Measurements from ENCODE around the gene DNM3.

DNA sequence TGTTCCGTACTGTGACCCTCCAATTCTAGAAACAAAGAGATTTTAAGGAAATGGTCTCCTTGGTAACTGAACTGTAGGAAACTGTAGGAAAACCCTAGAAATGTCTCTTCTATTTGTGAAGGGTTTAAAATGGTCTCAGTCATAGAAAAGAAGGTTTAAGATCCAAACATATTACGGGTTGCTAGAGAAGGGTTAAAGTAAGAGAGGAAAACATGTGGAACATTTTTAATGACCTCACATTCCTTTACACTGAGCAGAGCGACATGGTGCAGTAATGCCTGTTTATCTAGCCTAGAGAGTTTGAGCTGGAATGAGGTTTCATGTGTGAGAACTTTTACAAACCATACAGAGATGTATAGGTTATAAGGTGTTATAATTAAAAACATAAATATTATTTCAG, 542.2 kb downstream of the DNM3 start:
- TF ChIP-seq, protein P1, sequence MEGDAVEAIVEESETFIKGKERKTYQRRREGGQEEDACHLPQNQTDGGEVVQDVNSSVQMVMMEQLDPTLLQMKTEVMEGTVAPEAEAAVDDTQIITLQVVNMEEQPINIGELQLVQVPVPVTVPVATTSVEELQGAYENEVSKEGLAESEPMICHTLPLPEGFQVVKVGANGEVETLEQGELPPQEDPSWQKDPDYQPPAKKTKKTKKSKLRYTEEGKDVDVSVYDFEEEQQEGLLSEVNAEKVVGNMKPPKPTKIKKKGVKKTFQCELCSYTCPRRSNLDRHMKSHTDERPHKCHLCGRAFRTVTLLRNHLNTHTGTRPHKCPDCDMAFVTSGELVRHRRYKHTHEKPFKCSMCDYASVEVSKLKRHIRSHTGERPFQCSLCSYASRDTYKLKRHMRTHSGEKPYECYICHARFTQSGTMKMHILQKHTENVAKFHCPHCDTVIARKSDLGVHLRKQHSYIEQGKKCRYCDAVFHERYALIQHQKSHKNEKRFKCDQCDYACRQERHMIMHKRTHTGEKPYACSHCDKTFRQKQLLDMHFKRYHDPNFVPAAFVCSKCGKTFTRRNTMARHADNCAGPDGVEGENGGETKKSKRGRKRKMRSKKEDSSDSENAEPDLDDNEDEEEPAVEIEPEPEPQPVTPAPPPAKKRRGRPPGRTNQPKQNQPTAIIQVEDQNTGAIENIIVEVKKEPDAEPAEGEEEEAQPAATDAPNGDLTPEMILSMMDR (IDR thresholded peaks at IDR 0.05) = no peak
- TF ChIP-seq, protein P2, sequence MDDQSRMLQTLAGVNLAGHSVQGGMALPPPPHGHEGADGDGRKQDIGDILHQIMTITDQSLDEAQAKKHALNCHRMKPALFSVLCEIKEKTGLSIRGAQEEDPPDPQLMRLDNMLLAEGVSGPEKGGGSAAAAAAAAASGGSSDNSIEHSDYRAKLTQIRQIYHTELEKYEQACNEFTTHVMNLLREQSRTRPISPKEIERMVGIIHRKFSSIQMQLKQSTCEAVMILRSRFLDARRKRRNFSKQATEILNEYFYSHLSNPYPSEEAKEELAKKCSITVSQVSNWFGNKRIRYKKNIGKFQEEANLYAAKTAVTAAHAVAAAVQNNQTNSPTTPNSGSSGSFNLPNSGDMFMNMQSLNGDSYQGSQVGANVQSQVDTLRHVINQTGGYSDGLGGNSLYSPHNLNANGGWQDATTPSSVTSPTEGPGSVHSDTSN (IDR thresholded peaks at IDR 0.05) = no peak
- TF ChIP-seq POLR2AphosphoS5 (IDR thresholded peaks at IDR 0.05; ENCODE audit: low read depth, low read length) (no peak), SMC3 (IDR thresholded peaks at IDR 0.05; ENCODE audit: low read depth, low read length) (no peak), EZH2phosphoT487 (IDR thresholded peaks at IDR 0.05; ENCODE audit: borderline replicate concordance, low read depth) (no peak), RAD21 (IDR thresholded peaks at IDR 0.05; ENCODE audit: low read length) (no peak), GATA2 (CRISPR knock-in tag; IDR thresholded peaks at IDR 0.05) (no peak), TAF1 (IDR thresholded peaks at IDR 0.05; ENCODE audit: borderline replicate concordance, low read depth, low read length) (no peak), FOXJ3 (CRISPR knock-in tag; IDR thresholded peaks at IDR 0.05) (no peak), FOSL2 (IDR thresholded peaks at IDR 0.05; ENCODE audit: borderline replicate concordance, low read depth) (no peak), SIN3A (IDR thresholded peaks at IDR 0.05; ENCODE audit: borderline replicate concordance, low read depth, low read length) (no peak), RFX5 (IDR thresholded peaks at IDR 0.05; ENCODE audit: low read length) (no peak), YY1 (IDR thresholded peaks at IDR 0.05; ENCODE audit: low read depth) (no peak)
- TF ChIP-seq, protein P3, sequence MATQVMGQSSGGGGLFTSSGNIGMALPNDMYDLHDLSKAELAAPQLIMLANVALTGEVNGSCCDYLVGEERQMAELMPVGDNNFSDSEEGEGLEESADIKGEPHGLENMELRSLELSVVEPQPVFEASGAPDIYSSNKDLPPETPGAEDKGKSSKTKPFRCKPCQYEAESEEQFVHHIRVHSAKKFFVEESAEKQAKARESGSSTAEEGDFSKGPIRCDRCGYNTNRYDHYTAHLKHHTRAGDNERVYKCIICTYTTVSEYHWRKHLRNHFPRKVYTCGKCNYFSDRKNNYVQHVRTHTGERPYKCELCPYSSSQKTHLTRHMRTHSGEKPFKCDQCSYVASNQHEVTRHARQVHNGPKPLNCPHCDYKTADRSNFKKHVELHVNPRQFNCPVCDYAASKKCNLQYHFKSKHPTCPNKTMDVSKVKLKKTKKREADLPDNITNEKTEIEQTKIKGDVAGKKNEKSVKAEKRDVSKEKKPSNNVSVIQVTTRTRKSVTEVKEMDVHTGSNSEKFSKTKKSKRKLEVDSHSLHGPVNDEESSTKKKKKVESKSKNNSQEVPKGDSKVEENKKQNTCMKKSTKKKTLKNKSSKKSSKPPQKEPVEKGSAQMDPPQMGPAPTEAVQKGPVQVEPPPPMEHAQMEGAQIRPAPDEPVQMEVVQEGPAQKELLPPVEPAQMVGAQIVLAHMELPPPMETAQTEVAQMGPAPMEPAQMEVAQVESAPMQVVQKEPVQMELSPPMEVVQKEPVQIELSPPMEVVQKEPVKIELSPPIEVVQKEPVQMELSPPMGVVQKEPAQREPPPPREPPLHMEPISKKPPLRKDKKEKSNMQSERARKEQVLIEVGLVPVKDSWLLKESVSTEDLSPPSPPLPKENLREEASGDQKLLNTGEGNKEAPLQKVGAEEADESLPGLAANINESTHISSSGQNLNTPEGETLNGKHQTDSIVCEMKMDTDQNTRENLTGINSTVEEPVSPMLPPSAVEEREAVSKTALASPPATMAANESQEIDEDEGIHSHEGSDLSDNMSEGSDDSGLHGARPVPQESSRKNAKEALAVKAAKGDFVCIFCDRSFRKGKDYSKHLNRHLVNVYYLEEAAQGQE (IDR thresholded peaks at IDR 0.05; ENCODE audit: low read depth, low read length) = no peak
